GM19397 (cell line): ENCODE results near the gene SACM1L.

Experiments used
- ATAC-seq: cut with Tn5 transposase; IDR thresholded peaks from one replicate; pipeline ENCODE4 v1.9.1; 2021; ENCODE audit warnings: mild to moderate bottlenecking, moderate library complexity; ENCODE audit not compliant: unreplicated experiment

The SACM1L gene

DNA sequence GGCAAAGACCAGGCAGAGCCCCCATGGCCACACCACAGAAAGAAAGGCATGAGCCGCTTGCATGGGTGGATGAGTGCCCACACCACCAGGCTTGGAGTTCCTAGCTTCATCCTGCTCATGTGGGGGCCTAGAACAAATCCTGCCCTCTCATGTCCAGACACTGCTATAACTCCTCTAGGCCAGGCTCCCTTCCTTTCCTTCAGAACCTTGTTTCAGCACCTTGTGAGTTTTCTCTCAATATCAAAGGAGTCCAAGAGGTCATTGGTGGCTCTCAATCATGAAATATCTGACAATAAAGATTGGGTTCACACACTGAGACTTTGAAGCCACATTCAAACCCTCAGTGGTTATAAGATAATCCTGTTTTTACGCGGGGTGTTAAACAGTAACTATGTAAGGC is 94.5 kb downstream of the SACM1L start:
- no peak for ATAC-seq

DNA sequence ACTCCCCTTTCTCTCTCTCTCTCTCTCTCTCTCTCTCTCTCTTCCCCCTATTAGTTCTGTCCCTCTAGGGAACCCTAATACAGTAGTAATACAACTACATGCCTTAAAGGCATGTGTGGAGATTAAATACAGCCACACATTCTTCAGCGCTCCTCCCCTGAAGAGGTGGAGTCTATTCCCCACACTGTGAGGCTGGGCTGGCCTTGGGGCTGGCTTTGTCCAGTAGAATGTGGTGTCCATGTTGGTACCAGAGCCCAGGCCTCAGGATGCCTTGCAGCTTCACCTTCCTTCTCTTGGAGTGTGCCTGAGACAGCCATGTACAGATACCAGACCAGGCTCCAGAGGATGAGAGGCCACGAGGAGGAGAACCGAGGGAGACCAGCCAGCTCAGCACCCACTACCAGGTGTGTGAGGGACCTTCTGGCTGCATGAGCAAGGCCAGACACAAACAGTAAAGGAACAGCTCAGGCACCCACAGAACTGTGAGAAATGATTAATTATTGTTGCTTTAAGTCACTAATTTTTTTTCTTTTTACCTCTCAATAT is 96.5 kb downstream of the SACM1L start:
- ATAC-seq: no peak

DNA sequence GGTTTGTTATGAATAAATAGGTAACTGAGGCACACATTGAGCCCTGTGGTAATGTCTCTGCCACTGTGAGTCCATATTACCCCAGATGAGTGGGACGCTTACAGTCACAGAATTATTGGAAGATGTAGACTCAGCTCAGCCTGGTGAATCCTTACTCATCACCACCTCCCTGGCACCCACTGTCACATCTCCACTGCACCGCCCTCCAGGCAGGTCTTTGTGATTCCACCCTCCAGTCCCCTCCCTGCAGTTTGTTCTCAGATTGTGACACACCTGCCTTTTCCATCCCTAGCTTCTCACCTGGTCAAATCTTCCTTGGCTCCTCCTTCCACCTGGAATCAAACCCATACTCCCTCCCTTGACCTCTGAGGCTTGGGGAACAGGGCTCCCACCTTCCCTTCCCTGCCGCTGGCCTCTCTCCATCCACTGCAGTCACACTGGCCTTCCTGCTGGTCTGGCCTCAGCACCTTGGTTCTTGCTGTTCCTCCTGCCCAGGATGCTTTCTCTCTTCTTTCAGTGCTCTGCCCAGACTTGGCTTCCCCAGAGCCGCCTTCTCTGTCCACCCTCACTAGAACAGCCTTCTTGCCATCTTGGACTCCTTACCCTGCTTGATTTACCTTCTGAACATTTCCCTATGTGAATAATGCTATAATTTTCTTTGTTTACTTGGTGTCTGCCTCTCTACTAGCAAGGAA is 97.8 kb downstream of the SACM1L start:
- ATAC-seq: no peak

DNA sequence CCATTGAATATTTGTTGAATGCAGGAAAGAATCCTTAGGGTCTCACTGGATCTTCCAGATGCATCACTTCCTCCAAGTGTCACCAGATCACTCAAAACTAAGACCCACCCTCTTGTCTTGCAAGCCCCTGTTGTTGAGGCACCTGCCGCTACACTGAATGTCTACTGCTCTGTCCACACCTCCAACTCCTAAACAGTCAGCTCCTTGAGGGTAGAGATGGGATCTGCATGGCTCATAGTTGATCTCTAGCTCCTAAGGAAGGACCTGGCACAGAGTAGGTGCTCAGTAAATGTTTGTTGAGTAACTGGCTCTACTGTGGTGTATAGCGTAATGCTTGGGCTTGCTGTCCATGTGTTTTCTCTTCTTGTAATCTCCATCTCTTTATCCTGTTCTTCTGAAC is 98.4 kb downstream of the SACM1L start:
- no peak for ATAC-seq

DNA sequence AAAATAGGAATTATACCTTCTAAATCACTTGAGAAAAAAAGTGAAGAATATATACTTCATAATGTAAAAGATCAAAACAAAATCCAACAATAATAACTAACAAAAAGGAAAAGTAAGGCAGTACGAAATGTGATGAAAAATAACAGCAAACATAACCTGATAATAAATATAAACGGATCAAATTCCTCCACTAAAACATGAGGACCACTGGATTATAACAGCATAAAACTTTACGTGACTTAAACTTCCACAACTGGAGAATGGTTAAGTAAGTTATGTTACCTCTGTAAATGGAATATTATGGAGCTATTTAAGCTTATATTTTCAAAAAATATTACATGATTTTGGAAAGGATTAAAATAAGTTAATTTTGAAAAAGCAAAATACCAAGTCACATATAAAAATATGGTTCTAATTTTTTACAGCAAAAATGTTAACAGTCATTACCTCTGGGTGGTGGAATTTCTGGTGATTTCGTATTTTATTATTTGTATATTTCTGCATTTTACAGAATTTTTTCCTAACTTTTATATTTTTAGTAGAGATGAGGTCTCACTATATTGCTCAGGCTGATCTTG is 100.1 kb downstream of the SACM1L start:
- ATAC-seq: no peak

DNA sequence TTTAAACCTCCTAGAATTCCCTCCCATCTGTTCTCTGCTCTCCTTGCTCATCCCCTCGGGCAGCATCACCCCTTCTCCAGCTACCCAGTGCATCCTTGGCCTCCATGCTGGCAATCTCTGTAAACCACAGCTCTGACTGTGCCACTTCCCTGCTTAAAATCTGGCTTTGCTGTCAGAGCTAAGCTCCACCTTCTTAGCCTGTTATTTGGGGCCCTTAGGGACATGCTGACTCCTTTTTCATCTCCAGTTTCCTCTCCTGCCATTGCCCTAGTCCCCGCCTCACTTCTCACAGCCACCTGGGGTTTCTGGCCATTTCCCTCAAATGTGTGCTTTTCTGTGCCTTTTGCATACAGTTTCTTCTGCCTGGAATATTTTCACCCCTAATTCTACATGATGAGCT is 101.4 kb downstream of the SACM1L start:
- no peak for ATAC-seq

DNA sequence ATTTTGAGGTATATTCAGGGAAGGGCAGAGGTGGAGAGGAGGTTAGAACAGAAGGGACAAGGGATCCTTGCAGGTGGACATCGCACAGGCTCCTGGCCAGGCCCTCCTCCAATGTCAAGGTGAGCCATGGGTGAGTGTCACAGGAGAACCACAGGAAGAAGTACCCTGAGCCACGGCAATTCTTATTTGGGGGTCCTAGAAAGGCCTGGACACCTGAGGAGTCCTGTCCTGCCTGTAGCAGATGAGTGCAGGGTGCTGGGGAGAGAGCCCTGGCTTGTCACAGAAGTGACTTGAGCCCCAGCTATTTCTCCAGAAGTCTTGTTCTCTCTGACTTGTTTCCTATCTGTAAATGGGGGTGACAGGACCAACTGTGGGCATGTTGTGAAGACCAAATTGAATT is 102.8 kb downstream of the SACM1L start:
- no peak for ATAC-seq

DNA sequence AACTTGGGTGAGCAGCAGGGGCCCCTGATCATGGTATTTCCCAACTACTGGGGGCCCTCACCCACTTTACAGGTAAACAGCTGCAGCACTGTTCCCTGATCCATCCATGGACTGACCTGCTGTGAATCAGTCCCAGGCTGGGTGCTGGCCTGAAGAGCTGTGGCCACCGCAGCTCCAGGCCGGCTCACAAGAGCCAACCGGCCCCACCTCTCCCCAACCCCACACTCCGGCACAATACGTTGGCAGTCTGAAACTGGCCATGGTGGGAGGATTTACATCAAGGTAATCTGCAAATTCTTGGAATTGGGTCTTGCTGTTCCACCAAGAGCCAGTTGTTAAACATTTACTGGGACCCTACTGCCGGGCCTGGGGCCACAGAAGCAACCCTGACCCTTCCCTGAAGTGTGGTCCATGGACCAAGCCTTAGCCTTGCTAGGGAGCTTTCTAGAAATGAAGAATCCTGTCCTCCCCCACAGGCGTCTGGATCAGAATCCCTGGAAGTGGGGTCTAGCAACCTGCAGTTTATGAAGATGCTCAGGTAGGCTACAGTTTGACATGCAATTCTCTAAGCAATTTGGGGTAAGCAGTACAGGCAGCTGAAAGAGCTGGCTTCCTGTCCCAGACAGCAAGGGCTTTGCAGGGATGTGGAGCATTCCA is 103.4 kb downstream of the SACM1L start:
- ATAC-seq: no peak

DNA sequence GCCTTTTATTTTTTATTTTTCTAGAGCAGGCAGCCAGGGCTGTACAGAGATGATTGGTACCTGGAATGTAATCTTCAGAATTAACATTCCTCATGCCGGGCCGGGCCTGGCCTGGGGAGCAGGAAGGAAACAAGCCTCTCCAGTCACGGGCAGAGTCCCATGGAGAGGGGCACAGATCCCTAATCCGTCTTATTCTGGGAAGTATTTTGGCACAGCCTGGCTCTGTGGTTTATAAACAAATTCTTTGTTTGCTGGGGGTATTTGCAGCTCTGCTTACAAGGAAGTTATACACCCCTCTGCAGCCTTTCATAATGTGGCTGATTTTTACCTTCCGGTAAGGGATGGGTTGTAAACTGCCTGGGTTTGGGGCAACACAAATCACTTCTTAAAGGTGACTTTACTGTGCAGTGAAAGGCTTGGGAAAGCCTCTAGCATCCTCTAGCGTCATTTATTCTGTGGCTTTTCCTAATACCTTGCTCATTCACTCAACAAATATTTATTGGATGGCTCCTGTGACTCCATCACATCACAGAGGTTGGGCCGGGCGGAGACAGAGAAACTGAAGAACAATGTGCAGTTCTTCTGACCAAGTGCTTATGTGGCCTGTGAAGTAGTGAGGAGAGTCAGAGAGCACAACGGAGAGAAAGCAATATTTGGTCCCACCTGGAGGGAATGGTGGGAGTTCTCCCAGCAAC is 104.4 kb downstream of the SACM1L start:
- ATAC-seq: no peak

DNA sequence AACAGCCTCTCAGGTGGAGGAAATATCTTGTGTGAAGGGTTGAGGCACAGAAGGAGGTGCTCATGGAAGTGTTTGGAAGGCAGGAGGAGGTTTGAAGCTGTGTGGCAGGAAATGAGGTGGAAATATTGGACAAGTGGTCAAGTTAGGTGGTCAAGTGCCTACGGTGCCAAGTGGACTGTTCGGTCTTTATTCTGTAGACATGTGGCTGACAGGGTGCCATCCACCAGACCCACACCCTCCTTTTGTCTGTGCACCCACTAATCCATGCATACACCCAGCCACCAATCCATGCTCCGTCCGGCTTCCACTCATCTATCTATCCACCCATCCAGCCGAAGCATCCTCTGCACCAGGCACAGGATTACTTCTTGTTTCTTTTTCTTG is 105.0 kb downstream of the SACM1L start:
- no peak for ATAC-seq

DNA sequence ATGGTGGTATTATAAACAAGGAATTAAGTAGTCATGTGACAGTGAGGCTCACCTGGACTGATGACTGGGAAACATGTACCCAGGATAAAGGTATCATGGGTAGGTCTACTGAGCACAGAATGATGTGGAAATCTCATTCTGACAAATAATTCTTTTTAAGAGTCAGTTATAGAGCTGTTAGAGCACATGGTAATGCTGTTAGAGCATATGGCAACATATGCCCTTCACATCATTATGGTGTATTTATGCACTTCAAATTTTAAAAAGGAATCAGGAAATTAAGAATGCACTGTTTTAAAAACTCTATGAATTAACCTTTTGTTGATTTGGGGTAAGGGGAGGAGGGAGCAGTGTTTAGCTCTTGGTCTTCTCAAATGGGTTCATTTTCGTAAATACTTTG is 105.5 kb downstream of the SACM1L start:
- ATAC-seq: no peak
